GM10847 (cell line): Measurements from ENCODE around the gene TMEM141.

Experiments
- POLR2A ChIP-seq: IDR thresholded peaks from 2 replicates; pipeline ENCODE4 v1.6.1; 2011; ENCODE audit not compliant: insufficient read length; ENCODE audit errors: extremely low read depth

Gene TMEM141

GRCh38 chr9:136765041-136765440 is 26.1 kb upstream of the TMEM141 start:
- no peak for TF ChIP-seq POLR2A

- TF ChIP-seq POLR2A, result no peak
Observed at GRCh38 chr9:136769710-136770191, 21.4 kb upstream of the TMEM141 start.

- TF ChIP-seq POLR2A, result no peak
Observed at GRCh38 chr9:136771907-136772415, 19.2 kb upstream of the TMEM141 start.

GRCh38 chr9:136773386-136774044 is 17.6 kb upstream of the TMEM141 start:
- TF ChIP-seq POLR2A, result no peak

GRCh38 chr9:136774416-136775045 is 16.6 kb upstream of the TMEM141 start:
- TF ChIP-seq POLR2A, result no peak

- TF ChIP-seq POLR2A, result no peak
Observed at GRCh38 chr9:136775191-136775590, 16.0 kb upstream of the TMEM141 start.

GRCh38 chr9:136776947-136777346 is 14.2 kb upstream of the TMEM141 start:
- no peak for TF ChIP-seq POLR2A

- TF ChIP-seq POLR2A, result no peak
Observed at GRCh38 chr9:136777359-136777758, 13.8 kb upstream of the TMEM141 start.

GRCh38 chr9:136779808-136780207 is 11.3 kb upstream of the TMEM141 start:
- TF ChIP-seq POLR2A, result no peak

GRCh38 chr9:136782452-136782851 is 8.7 kb upstream of the TMEM141 start:
- TF ChIP-seq POLR2A, result no peak

- TF ChIP-seq POLR2A, result no peak
Observed at GRCh38 chr9:136784249-136784996, 6.7 kb upstream of the TMEM141 start.

- no peak for TF ChIP-seq POLR2A
Observed at GRCh38 chr9:136784997-136785361, 6.2 kb upstream of the TMEM141 start.

- TF ChIP-seq POLR2A, result no peak
Observed at GRCh38 chr9:136786451-136786850, 4.7 kb upstream of the TMEM141 start.

GRCh38 chr9:136787690-136788400 is 3.3 kb upstream of the TMEM141 start:
- no peak for TF ChIP-seq POLR2A

- no peak for TF ChIP-seq POLR2A
Observed at GRCh38 chr9:136789523-136789937, 1.6 kb upstream of the TMEM141 start.
